Muscle of leg (tissue), 11 donors: ENCODE measurements around the gene SNTA1. TPM values are rescaled to one million over a fixed set of nuclear protein-coding genes. Genes with fewer than 3 reads are reported as not detected.
A peak's percentile ranks its signal among the peaks of the same experiment; 100 is the strongest.
"Not testable (repeated sequence)": the region's sequence is repeated elsewhere in the genome, so short reads cannot be mapped to it uniquely, and the experiment has no call there.

ENCODE experiments used
- DNase-seq: peaks from one replicate; pipeline ENCODE4 v3.0.0; 2013
- H3K27ac ChIP-seq: one replicate; pipeline ENCODE4 v1.5.1; 2013; ENCODE audit warnings: mild to moderate bottlenecking, low read length, control low read depth
- H3K27me3 ChIP-seq: one replicate; pipeline ENCODE4 v1.6.1; 2013; ENCODE audit warnings: low read length; ENCODE audit not compliant: control insufficient read depth, insufficient read depth
- H3K36me3 ChIP-seq: one replicate; pipeline ENCODE4 v1.6.1; 2013; ENCODE audit warnings: low read length; ENCODE audit not compliant: control insufficient read depth, insufficient read depth
- H3K4me1 ChIP-seq: one replicate; pipeline ENCODE4 v1.6.1; 2013; ENCODE audit warnings: low read length; ENCODE audit not compliant: control insufficient read depth, insufficient read depth
- H3K4me3 ChIP-seq: one replicate; pipeline ENCODE4 v1.5.1; 2013; ENCODE audit warnings: low read length, control low read depth
- H3K9me3 ChIP-seq: replicated peaks from 2 replicates; pipeline ENCODE4 v1.6.1; 2013; ENCODE audit warnings: low read depth, low read length; ENCODE audit not compliant: control insufficient read depth
- WGBS: methylation state at CpG from one replicate; pipeline ENCODE4 v1.1.5; 2013; ENCODE audit warnings: missing lambda C conversion rate; ENCODE audit not compliant: insufficient coverage; 5-methylcytosine and 5-hydroxymethylcytosine counted together
- polyA plus RNA-seq, 8 donors: library from polyadenylated mRNA; unstranded; fragments of 120-200 nt; gene quantifications; one replicate each; pipeline versions ENCODE4 v1.2.1 to v1.2.3, GENCODE V29; 2013; ENCODE audit warnings: inconsistent platforms in 1 of 8, low replicate concordance in 1 of 8; ENCODE audit not compliant: insufficient read length in 8 of 8, insufficient read depth in 1 of 8
- total RNA-seq: library from RNA; stranded (reverse); fragments of 120-200 nt; gene quantifications from one replicate; pipeline ENCODE4 v1.2.4, GENCODE V29; 2013

The SNTA1 gene
- total and polyA plus RNA-seq, 9 donors = 20.9 to 42.4 (median 31.7) TPM

- Histone ChIP-seq H3K4me1 (peaks cover 33% of the 10 kb centered on the region), H3K27ac (peak overlapping the region; percentile 80), H3K9me3 (no peaks in the 10 kb centered on the region), H3K27me3 (no peaks in the 10 kb centered on the region), H3K36me3 (peaks cover 22% of the 10 kb centered on the region), H3K4me3 (no peak overlapping the region)
- DNase-seq = peak; percentile 54
- WGBS = 86% methylated on average over 4 of the region's 8 CpGs
Measured at GRCh38 chr20:33433465-33434234, 9.9 kb downstream of the SNTA1 start.

GRCh38 chr20:33431797-33432381 lies 11.7 kb downstream of the SNTA1 start:
- Histone ChIP-seq H3K4me1 (peaks cover 25% of the 10 kb centered on the region), H3K4me3 (no peak overlapping the region), H3K9me3 (no peaks in the 10 kb centered on the region), H3K27me3 (no peaks in the 10 kb centered on the region), H3K27ac (no peak overlapping the region), H3K36me3 (peaks cover 17% of the 10 kb centered on the region)
- DNase-seq = peak; percentile 71
- 28% methylated on average over 3 of the region's 5 CpGs for WGBS

- not testable (repeated sequence) for H3K4me3 ChIP-seq, H3K27me3 ChIP-seq, DNase-seq, H3K9me3 ChIP-seq, H3K36me3 ChIP-seq
- Histone ChIP-seq H3K4me1 (peaks cover 46% of the 10 kb centered on the region), H3K27ac (peak overlapping the region; percentile 90)
- whole genome bisulfite sequencing = 100% methylated on average over 2 of the region's 11 CpGs
Measured at GRCh38 chr20:33423875-33424274, 19.7 kb downstream of the SNTA1 start.

GRCh38 chr20:33423141-33423834 lies 20.3 kb downstream of the SNTA1 start:
- WGBS = 53% methylated on average over 5 of the region's 7 CpGs
- peak; percentile 78 for DNase-seq

GRCh38 chr20:33419140-33419974 lies 24.2 kb downstream of the SNTA1 start:
- 76% methylated on average over 2 of the region's 7 CpGs for WGBS
- DNase-seq = peak; percentile 82
- H3K4me1 ChIP-seq = peaks cover 43% of the 10 kb centered on the region
- peaks cover 16% of the 10 kb centered on the region for H3K36me3 ChIP-seq
- no peak overlapping the region for H3K4me3 ChIP-seq
- H3K27ac ChIP-seq = peak overlapping the region; percentile 93
- H3K9me3 ChIP-seq = no peaks in the 10 kb centered on the region
- H3K27me3 ChIP-seq = no peaks in the 10 kb centered on the region

More at GRCh38 chr20:33423141-33423834, 20.3 kb downstream of the SNTA1 start:
- Histone ChIP-seq H3K4me3 (no peak overlapping the region), H3K27me3 (no peaks in the 10 kb centered on the region), H3K9me3 (no peaks in the 10 kb centered on the region), H3K36me3 (no peaks in the 10 kb centered on the region), H3K4me1 (peaks cover 50% of the 10 kb centered on the region), H3K27ac (peak overlapping the region; percentile 90)

- H3K9me3 ChIP-seq = no peaks in the 10 kb centered on the region
- DNase-seq = no peak
- peaks cover 16% of the 10 kb centered on the region for H3K36me3 ChIP-seq
- H3K27me3 ChIP-seq = no peaks in the 10 kb centered on the region
- peaks cover 31% of the 10 kb centered on the region for H3K4me1 ChIP-seq
- WGBS = no CpG with 5 or more reads among the region's 3 CpGs
- H3K4me3 ChIP-seq = no peak overlapping the region
- peak overlapping the region; percentile 93 for H3K27ac ChIP-seq
Measured at GRCh38 chr20:33418033-33418432, 25.5 kb downstream of the SNTA1 start.

- H3K27me3 ChIP-seq = no peaks in the 10 kb centered on the region
- DNase-seq = no peak
- no peak overlapping the region for H3K4me3 ChIP-seq
- H3K9me3 ChIP-seq = no peaks in the 10 kb centered on the region
- peaks cover 35% of the 10 kb centered on the region for H3K36me3 ChIP-seq
- peaks cover 21% of the 10 kb centered on the region for H3K4me1 ChIP-seq
- H3K27ac ChIP-seq = no peak overlapping the region
- 44% methylated on average over 6 of the region's 8 CpGs for WGBS
Measured at GRCh38 chr20:33415948-33416347, 27.6 kb downstream of the SNTA1 start.

- no peaks in the 10 kb centered on the region for H3K9me3 ChIP-seq
- no peak for DNase-seq
- H3K36me3 ChIP-seq = peaks cover 57% of the 10 kb centered on the region
- H3K27ac ChIP-seq = no peak overlapping the region
- WGBS = 86% methylated on average over 7 of the region's 8 CpGs
- H3K4me1 ChIP-seq = no peaks in the 10 kb centered on the region
- no peak overlapping the region for H3K4me3 ChIP-seq
- no peaks in the 10 kb centered on the region for H3K27me3 ChIP-seq
Measured at GRCh38 chr20:33412484-33412838, 31.1 kb downstream of the SNTA1 start.

- 94% methylated on average over 6 of the region's 7 CpGs for WGBS
- no peak overlapping the region for H3K27ac ChIP-seq
- peaks cover 56% of the 10 kb centered on the region for H3K36me3 ChIP-seq
- H3K4me1 ChIP-seq = no peaks in the 10 kb centered on the region
- no peaks in the 10 kb centered on the region for H3K27me3 ChIP-seq
- H3K9me3 ChIP-seq = no peaks in the 10 kb centered on the region
- H3K4me3 ChIP-seq = no peak overlapping the region
- no peak for DNase-seq
Measured at GRCh38 chr20:33411711-33412483, 31.7 kb downstream of the SNTA1 start.
